ENCODE results near the gene PHLDB3.
A peak's percentile ranks its signal among the peaks of the same experiment; 100 is the strongest.

Gene PHLDB3

GRCh38 chr19:43425567-43426392 is 78.8 kb downstream of the PHLDB3 start:
- DNase-seq (ENCODE audit: low read depth) = peak; percentile 46
- no peak overlapping the region for H3K4me3 ChIP-seq (ENCODE audit: low read depth, low read length)
- TF ChIP-seq CTCF (conservative IDR thresholded peaks at IDR 0.05; ENCODE audit: low read depth, low read length) = peak; percentile 70
